DOHH2 (cell line): ENCODE data around the gene FRZB.

Source experiments
- H3F3A ChIP-seq: fragments of 200-600 bp; sonication (generic), shearing (Covaris generic); 2 replicates; pipeline ENCODE4 v1.6.0; 2016; ENCODE audit warnings: antibody characterized with exemption, mild to moderate bottlenecking; ENCODE audit not compliant: control insufficient read depth, insufficient read depth
- H3K27ac ChIP-seq: fragments of 200-600 bp; sonication (generic); 2 replicates; pipeline ENCODE4 v1.5.1; 2014; ENCODE audit warnings: low read depth, mild to moderate bottlenecking, low read length, moderate library complexity
- H3K27me3 ChIP-seq: fragments of 200-600 bp; sonication (generic); 2 replicates; pipeline ENCODE4 v1.6.1; 2014; ENCODE audit warnings: mild to moderate bottlenecking, low read length, mixed read lengths; ENCODE audit not compliant: control insufficient read depth
- H3K36me3 ChIP-seq: fragments of 200-600 bp; sonication (generic); 2 replicates; pipeline ENCODE4 v1.6.1; 2014; ENCODE audit warnings: mild to moderate bottlenecking, low read length, moderate library complexity, mixed read lengths; ENCODE audit not compliant: control insufficient read depth
- H3K4me1 ChIP-seq: fragments of 200-600 bp; sonication (generic); 2 replicates; pipeline ENCODE4 v1.6.1; 2014; ENCODE audit warnings: mild to moderate bottlenecking, low read length, mixed read lengths; ENCODE audit not compliant: control insufficient read depth
- H3K4me2 ChIP-seq: fragments of 200-600 bp; sonication (generic); 2 replicates; pipeline ENCODE4 v1.6.0; 2014; ENCODE audit warnings: mild to moderate bottlenecking, low read length, moderate library complexity
- H3K4me3 ChIP-seq: fragments of 200-600 bp; sonication (generic); 2 replicates; pipeline ENCODE4 v1.5.1; 2014; ENCODE audit warnings: mild to moderate bottlenecking, low read length, mixed read lengths
- H3K79me2 ChIP-seq: fragments of 200-600 bp; sonication (generic); 2 replicates; pipeline ENCODE4 v1.6.1; 2014; ENCODE audit warnings: mild to moderate bottlenecking, low read length, mixed read lengths; ENCODE audit not compliant: control insufficient read depth
- H3K9me2 ChIP-seq: fragments of 200-600 bp; sonication (generic); replicated peaks from 2 replicates; pipeline ENCODE4 v1.6.1; 2014; ENCODE audit warnings: mild to moderate bottlenecking, low read length, mixed read lengths; ENCODE audit not compliant: control insufficient read depth
- H3K9me3 ChIP-seq: fragments of 200-600 bp; sonication (generic); 2 replicates; pipeline ENCODE4 v1.6.1; 2014; ENCODE audit warnings: antibody characterized with exemption, low read length, mixed read lengths; ENCODE audit not compliant: control insufficient read depth, insufficient read depth
- H4K20me1 ChIP-seq: fragments of 200-600 bp; sonication (generic); 2 replicates; pipeline ENCODE4 v1.6.0; 2014; ENCODE audit warnings: low read depth, mild to moderate bottlenecking, antibody characterized with exemption, low read length, moderate library complexity; ENCODE audit not compliant: control insufficient read depth, insufficient read depth
- CTCF ChIP-seq: fragments of 200-600 bp; sonication (generic); IDR thresholded peaks from one replicate; pipeline ENCODE4 v1.5.1; 2014; ENCODE audit warnings: antibody characterized with exemption, mild to moderate bottlenecking, low read depth, low read length; ENCODE audit not compliant: poor library complexity, severe bottlenecking
- EZH2phosphoT487 ChIP-seq: fragments of 200-600 bp; sonication (generic); IDR thresholded peaks from 2 replicates; pipeline ENCODE4 v1.6.1; 2017; ENCODE audit warnings: borderline replicate concordance, mild to moderate bottlenecking, antibody characterized with exemption, low read length, moderate library complexity, mixed read lengths

FRZB gene

GRCh38 chr2:182904844-182905243, 38.4 kb upstream of the FRZB start:
- Histone ChIP-seq H3F3A (no peaks in the 10 kb centered on the region), H3K9me2 (no peaks in the 10 kb centered on the region), H3K4me2 (no peak overlapping the region), H3K4me3 (no peak overlapping the region), H3K27me3 (no peaks in the 10 kb centered on the region), H3K9me3 (no peaks in the 10 kb centered on the region), H3K36me3 (no peaks in the 10 kb centered on the region), H3K4me1 (peaks cover 13% of the 10 kb centered on the region), H3K27ac (no peak overlapping the region), H4K20me1 (no peaks in the 10 kb centered on the region), H3K79me2 (no peaks in the 10 kb centered on the region)
- TF ChIP-seq CTCF (no peak), EZH2phosphoT487 (no peak)

GRCh38 chr2:182903566-182903965, 37.1 kb upstream of the FRZB start:
- no peak overlapping the region for H3K27ac ChIP-seq

DNA sequence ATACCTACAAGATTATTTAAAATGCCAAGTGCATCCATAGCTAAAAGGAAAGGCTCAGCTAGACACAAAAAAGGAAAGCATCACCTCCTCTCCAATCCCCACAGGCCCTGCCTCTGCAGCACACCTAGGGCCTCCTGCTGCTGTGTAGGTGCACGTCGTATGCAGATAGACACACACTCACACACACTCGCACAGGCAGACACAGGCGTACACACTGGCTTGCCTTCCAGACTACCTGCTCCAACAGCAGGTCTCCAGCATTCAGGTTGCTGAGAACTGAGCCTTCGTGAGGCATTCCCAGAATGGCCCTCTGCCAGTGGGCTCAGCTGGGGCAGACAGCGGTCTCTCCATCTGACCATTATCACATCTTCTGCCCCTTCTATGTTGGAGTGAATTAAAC, 35.3 kb upstream of the FRZB start:
- no peak overlapping the region for H3K4me3 ChIP-seq
- no peaks in the 10 kb centered on the region for H3K36me3 ChIP-seq
- peaks cover 7% of the 10 kb centered on the region for H3K4me1 ChIP-seq
- H3K4me2 ChIP-seq = no peak overlapping the region
- TF ChIP-seq CTCF (no peak), EZH2phosphoT487 (no peak)
- H3K9me3 ChIP-seq = no peaks in the 10 kb centered on the region
- H3F3A ChIP-seq = no peaks in the 10 kb centered on the region
- no peak overlapping the region for H3K27ac ChIP-seq
- no peaks in the 10 kb centered on the region for H3K27me3 ChIP-seq
- H3K79me2 ChIP-seq = no peaks in the 10 kb centered on the region
- H4K20me1 ChIP-seq = no peaks in the 10 kb centered on the region
- no peaks in the 10 kb centered on the region for H3K9me2 ChIP-seq

More at GRCh38 chr2:182903566-182903965, 37.1 kb upstream of the FRZB start:
- Histone ChIP-seq H3F3A (no peaks in the 10 kb centered on the region), H3K4me1 (peaks cover 13% of the 10 kb centered on the region), H3K36me3 (no peaks in the 10 kb centered on the region), H3K9me3 (no peaks in the 10 kb centered on the region), H4K20me1 (no peaks in the 10 kb centered on the region), H3K9me2 (no peaks in the 10 kb centered on the region), H3K4me3 (no peak overlapping the region), H3K4me2 (no peak overlapping the region), H3K27me3 (no peaks in the 10 kb centered on the region), H3K79me2 (no peaks in the 10 kb centered on the region)
- TF ChIP-seq EZH2phosphoT487 = no peak

- TF ChIP-seq CTCF (no peak), EZH2phosphoT487 (no peak)
- H3F3A ChIP-seq = no peaks in the 10 kb centered on the region
- no peaks in the 10 kb centered on the region for H4K20me1 ChIP-seq
- no peaks in the 10 kb centered on the region for H3K4me1 ChIP-seq
- H3K4me3 ChIP-seq = no peak overlapping the region
- H3K27ac ChIP-seq = no peak overlapping the region
- H3K9me3 ChIP-seq = peaks cover 6% of the 10 kb centered on the region; the same call in 1 of the 2 replicates
- no peaks in the 10 kb centered on the region for H3K79me2 ChIP-seq
- H3K27me3 ChIP-seq = no peaks in the 10 kb centered on the region
- no peak overlapping the region for H3K4me2 ChIP-seq
- H3K9me2 ChIP-seq = no peaks in the 10 kb centered on the region
- H3K36me3 ChIP-seq = no peaks in the 10 kb centered on the region
Measured at GRCh38 chr2:182898718-182899117, 32.3 kb upstream of the FRZB start.
